OCI-LY7 (cell line): ENCODE results near the gene TINAGL1. TPM values are rescaled to one million over a fixed set of nuclear protein-coding genes. Genes with fewer than 3 reads are reported as not detected.

Source experiments
- BruUV-seq: library from RNA; stranded (reverse); fragments of 400-500 nt; replicated peaks from 2 replicates; lab custom pipeline; 2021; lab: Mats Ljungman, UMichigan
- CTCF ChIA-PET: fragments of 300-600 bp; sonication (Branson Sonifier 250); formaldehyde crosslinking; loops from one replicate; lab custom pipeline; 2022; ENCODE audit warnings: antibody characterized with exemption; ENCODE audit not compliant: unreplicated experiment; lab: Charles Lee
- POLR2A ChIA-PET: fragments of 300-600 bp; sonication (Branson Sonifier 250); formaldehyde crosslinking; loops from one replicate; lab custom pipeline; 2022; ENCODE audit warnings: antibody characterized with exemption; lab: Charles Lee
- DNase-seq: peaks from one replicate; pipeline ENCODE4 v3.0.0-alpha.2; 2015; ENCODE audit warnings: low spot score
- H2AFZ ChIP-seq: fragments of 200-600 bp; sonication (generic), shearing (Covaris generic); 2 replicates; pipeline ENCODE4 v1.6.1; 2014; ENCODE audit warnings: mild to moderate bottlenecking, antibody characterized with exemption, low read length, moderate library complexity
- H3K27ac ChIP-seq: fragments of 200-600 bp; sonication (generic); 2 replicates; pipeline ENCODE4 v1.5.1; 2014; ENCODE audit warnings: mixed run types, low read depth, mild to moderate bottlenecking, moderate library complexity, low read length, inconsistent platforms; ENCODE audit not compliant: poor library complexity, severe bottlenecking
- H3K36me3 ChIP-seq: fragments of 200-600 bp; sonication (generic); 2 replicates; pipeline ENCODE4 v1.6.1; 2014; ENCODE audit warnings: mild to moderate bottlenecking, antibody characterized with exemption, low read length, moderate library complexity, mixed read lengths; ENCODE audit not compliant: insufficient read depth
- H3K4me1 ChIP-seq: fragments of 200-600 bp; sonication (generic); 2 replicates; pipeline ENCODE4 v1.5.1; 2014; ENCODE audit warnings: mild to moderate bottlenecking, low read length; ENCODE audit not compliant: insufficient read depth, poor library complexity, severe bottlenecking
- H3K4me2 ChIP-seq: fragments of 200-600 bp; sonication (generic); 2 replicates; pipeline ENCODE4 v1.6.1; 2014; ENCODE audit warnings: mild to moderate bottlenecking, low read length
- H3K4me3 ChIP-seq: fragments of 200-600 bp; sonication (generic); 2 replicates; pipeline ENCODE4 v1.5.1; 2014; ENCODE audit warnings: mild to moderate bottlenecking, low read depth, low read length; ENCODE audit not compliant: poor library complexity, severe bottlenecking
- H3K79me2 ChIP-seq: fragments of 200-600 bp; sonication (generic); 2 replicates; pipeline ENCODE4 v1.6.1; 2016; ENCODE audit warnings: low read depth, mild to moderate bottlenecking, low read length, moderate library complexity, mixed read lengths; ENCODE audit not compliant: insufficient read depth
- H3K9me2 ChIP-seq: fragments of 200-600 bp; sonication (generic); 2 replicates; pipeline ENCODE4 v1.6.1; 2016; ENCODE audit warnings: mild to moderate bottlenecking, low read length, mixed read lengths; ENCODE audit not compliant: insufficient read depth
- H3K9me3 ChIP-seq: fragments of 200-600 bp; sonication (generic); 2 replicates; pipeline ENCODE4 v1.6.1; 2014; ENCODE audit warnings: mild to moderate bottlenecking, mixed run types, low read length, mixed read lengths
- H4K20me1 ChIP-seq: fragments of 200-600 bp; sonication (generic); 2 replicates; pipeline ENCODE4 v1.6.1; 2014; ENCODE audit warnings: mild to moderate bottlenecking, antibody characterized with exemption, low read length, moderate library complexity, mixed read lengths; ENCODE audit not compliant: insufficient read depth
- CTCF ChIP-seq: fragments of 200-600 bp; sonication (generic); conservative IDR thresholded peaks from 2 replicates; pipeline ENCODE4 v1.5.1; 2014; ENCODE audit warnings: mild to moderate bottlenecking, antibody characterized with exemption, low read length, moderate library complexity, mixed read lengths
- EZH2phosphoT487 ChIP-seq: fragments of 200-600 bp; sonication (generic); IDR thresholded peaks from 2 replicates; pipeline ENCODE4 v1.6.1; 2018; ENCODE audit warnings: low read depth, borderline replicate concordance, mild to moderate bottlenecking, mixed run types, antibody characterized with exemption, low read length, moderate library complexity, mixed read lengths
- intact Hi-C: fragments of 100-400 bp; cut with micrococcal nuclease; formaldehyde crosslinking; loops from one replicate; pipeline ENCODE4 v1.10.0; 2022; ENCODE audit not compliant: unreplicated experiment
- total RNA-seq, 2 experiments: library from RNA; depleted of rRNA in 1 of 2; stranded (reverse); fragments of >200 nt in 1 of 2; shearing (Covaris generic) in 1 of 2; gene quantifications; 2 replicates each; pipeline ENCODE4 v1.2.3, GENCODE V29; 2014 to 2022

The TINAGL1 gene
- total RNA-seq, 2 experiments from 2014 or later: 0.17 TPM; not detected in 1

- no TSS peak for BruUV-seq
- Histone ChIP-seq H3K4me1 (no peaks in the 10 kb centered on the region), H3K9me2 (no peaks in the 10 kb centered on the region), H3K79me2 (no peaks in the 10 kb centered on the region), H3K27ac (no peak overlapping the region), H3K9me3 (no peaks in the 10 kb centered on the region), H2AFZ (no peak overlapping the region), H4K20me1 (no peaks in the 10 kb centered on the region), H3K36me3 (no peaks in the 10 kb centered on the region), H3K4me2 (no peak overlapping the region), H3K4me3 (no peak overlapping the region)
- ChIA-PET POLR2A (no interaction called here), CTCF (no interaction called here)
- intact Hi-C loops: no loop called here
- TF ChIP-seq CTCF: no peak
- TF ChIP-seq EZH2phosphoT487: no peak
- DNase-seq: no peak
These were observed 19.8 kb downstream of the TINAGL1 start for GRCh38 chr1:31595836-31596736.

GRCh38 chr1:31596737-31597097 is 20.4 kb downstream of the TINAGL1 start:
- Histone ChIP-seq H3K4me1 (no peaks in the 10 kb centered on the region), H3K9me3 (no peaks in the 10 kb centered on the region), H3K4me2 (no peak overlapping the region), H3K79me2 (no peaks in the 10 kb centered on the region), H3K36me3 (no peaks in the 10 kb centered on the region), H2AFZ (no peak overlapping the region), H3K27ac (no peak overlapping the region), H4K20me1 (no peaks in the 10 kb centered on the region), H3K4me3 (no peak overlapping the region), H3K9me2 (no peaks in the 10 kb centered on the region)
- no peak for DNase-seq
- TF ChIP-seq EZH2phosphoT487 (no peak), CTCF (no peak)
- no TSS peak for BruUV-seq
- CTCF ChIA-PET: no interaction called here
- POLR2A ChIA-PET: no interaction called here
- intact Hi-C loops: no loop called here

- POLR2A ChIA-PET: no interaction called here
- no peaks in the 10 kb centered on the region for H3K9me3 ChIP-seq
- H3K4me3 ChIP-seq: no peak overlapping the region
- H3K36me3 ChIP-seq: no peaks in the 10 kb centered on the region
- no peak for DNase-seq
- BruUV-seq: no TSS peak
- CTCF ChIA-PET: no interaction called here
- H3K27ac ChIP-seq: no peak overlapping the region
- H2AFZ ChIP-seq: no peak overlapping the region
- intact Hi-C loops: no loop called here
- H3K4me1 ChIP-seq: no peaks in the 10 kb centered on the region
- TF ChIP-seq CTCF (no peak), EZH2phosphoT487 (no peak)
- H3K4me2 ChIP-seq: no peak overlapping the region
- H3K9me2 ChIP-seq: no peaks in the 10 kb centered on the region
- H4K20me1 ChIP-seq: no peaks in the 10 kb centered on the region
- H3K79me2 ChIP-seq: no peaks in the 10 kb centered on the region
These were observed 22.7 kb downstream of the TINAGL1 start for GRCh38 chr1:31598980-31599379.
